ENCODE results near the gene EXOSC2. TPM values are rescaled to one million over a fixed set of nuclear protein-coding genes. Genes with fewer than 3 reads are reported as not detected.

The EXOSC2 gene
- total RNA-seq, 2 donors from 2014 or later = 47.8 to 74.0 TPM

GRCh38 chr9:130698514-130698913 lies 4.9 kb downstream of the EXOSC2 start:
- no peak for TF ChIP-seq CTCF (conservative IDR thresholded peaks at IDR 0.05)
- Mint-ChIP-seq H3K27ac (peak overlapping the region; percentile 73), H3K4me1 (peaks cover 16% of the 10 kb centered on the region), H3K27me3 (ENCODE audit: insufficient read depth) (no peaks in the 10 kb centered on the region), H3K4me3 (no peak overlapping the region), H3K36me3 (ENCODE audit: low read depth) (peaks cover 64% of the 10 kb centered on the region), H3K9me3 (no peaks in the 10 kb centered on the region)
- DNase-seq = no peak
- Histone ChIP-seq H3K4me1 (ENCODE audit: control insufficient read depth, insufficient read depth, low read length) (no peaks in the 10 kb centered on the region), H3K9ac (ENCODE audit: extremely low read depth, low read length, poor library complexity, severe bottlenecking) (no peak overlapping the region), H3K27ac (ENCODE audit: low read depth, low read length) (no peak overlapping the region), H3K27me3 (ENCODE audit: control insufficient read depth, insufficient read depth, low read length, poor library complexity, severe bottlenecking) (no peaks in the 10 kb centered on the region), H3K36me3 (ENCODE audit: control insufficient read depth, insufficient read depth, low read length) (peaks cover 73% of the 10 kb centered on the region), H3K4me3 (ENCODE audit: low read length) (no peak overlapping the region), H3K9me3 (ENCODE audit: control insufficient read depth, low read length) (no peaks in the 10 kb centered on the region)
- WGBS, 2 experiments (ENCODE audit: insufficient coverage in 1 of 2, insufficient read length in 1 of 2) = 92 to 97% methylated on average over 3 of the region's 3 CpGs

- H3K27me3 ChIP-seq (ENCODE audit: control insufficient read depth, insufficient read depth, low read length, poor library complexity, severe bottlenecking) = no peaks in the 10 kb centered on the region
- H3K36me3 Mint-ChIP-seq (ENCODE audit: low read depth) = peaks cover 69% of the 10 kb centered on the region
- H3K27me3 Mint-ChIP-seq (ENCODE audit: insufficient read depth) = no peaks in the 10 kb centered on the region
- no peak for DNase-seq
- H3K9me3 Mint-ChIP-seq = no peaks in the 10 kb centered on the region
- H3K9ac ChIP-seq (ENCODE audit: extremely low read depth, low read length, poor library complexity, severe bottlenecking) = no peak overlapping the region
- TF ChIP-seq CTCF (conservative IDR thresholded peaks at IDR 0.05) = no peak
- H3K27ac ChIP-seq (ENCODE audit: low read depth, low read length) = no peak overlapping the region
- no peaks in the 10 kb centered on the region for H3K9me3 ChIP-seq (ENCODE audit: control insufficient read depth, low read length)
- no peak overlapping the region for H3K4me3 ChIP-seq (ENCODE audit: low read length)
- H3K36me3 ChIP-seq (ENCODE audit: control insufficient read depth, insufficient read depth, low read length) = peaks cover 78% of the 10 kb centered on the region
- H3K27ac Mint-ChIP-seq = peak overlapping the region; percentile 29
- WGBS, 2 experiments (ENCODE audit: insufficient coverage in 1 of 2, insufficient read length in 1 of 2) = 74 to 91% methylated on average over 2 of the region's 2 CpGs
- no peaks in the 10 kb centered on the region for H3K4me1 ChIP-seq (ENCODE audit: control insufficient read depth, insufficient read depth, low read length)
- peaks cover 16% of the 10 kb centered on the region for H3K4me1 Mint-ChIP-seq
- no peak overlapping the region for H3K4me3 Mint-ChIP-seq
These were observed 5.5 kb downstream of the EXOSC2 start for GRCh38 chr9:130699047-130699446.

GRCh38 chr9:130701059-130702022 lies 7.8 kb downstream of the EXOSC2 start:
- H3K9ac ChIP-seq (ENCODE audit: extremely low read depth, low read length, poor library complexity, severe bottlenecking) = no peak overlapping the region
- DNase-seq = peak; percentile 94
- Mint-ChIP-seq H3K27ac (peak overlapping the region; percentile 81), H3K27me3 (ENCODE audit: insufficient read depth) (no peaks in the 10 kb centered on the region), H3K9me3 (no peaks in the 10 kb centered on the region), H3K4me1 (peaks cover 3% of the 10 kb centered on the region), H3K4me3 (no peak overlapping the region), H3K36me3 (ENCODE audit: low read depth) (peaks cover 75% of the 10 kb centered on the region)
- no peak overlapping the region for H3K4me3 ChIP-seq (ENCODE audit: low read length)
- peaks cover 78% of the 10 kb centered on the region for H3K36me3 ChIP-seq (ENCODE audit: control insufficient read depth, insufficient read depth, low read length)
- no peaks in the 10 kb centered on the region for H3K4me1 ChIP-seq (ENCODE audit: control insufficient read depth, insufficient read depth, low read length)
- H3K27me3 ChIP-seq (ENCODE audit: control insufficient read depth, insufficient read depth, low read length, poor library complexity, severe bottlenecking) = no peaks in the 10 kb centered on the region
- WGBS, 2 experiments (ENCODE audit: insufficient coverage in 1 of 2, insufficient read length in 1 of 2) = 77 to 78% methylated on average over 13 of the region's 13 CpGs
- peak; percentile 99 for TF ChIP-seq CTCF (conservative IDR thresholded peaks at IDR 0.05)
- H3K9me3 ChIP-seq (ENCODE audit: control insufficient read depth, low read length) = no peaks in the 10 kb centered on the region
- H3K27ac ChIP-seq (ENCODE audit: low read depth, low read length) = peak overlapping the region; percentile 28
